ENCODE results near the gene SDCBP2. TPM values are rescaled to one million over a fixed set of nuclear protein-coding genes. Genes with fewer than 3 reads are reported as not detected.

SDCBP2 gene
- total RNA-seq, 1 donor from 2014 or later: 4.6 TPM

DNA sequence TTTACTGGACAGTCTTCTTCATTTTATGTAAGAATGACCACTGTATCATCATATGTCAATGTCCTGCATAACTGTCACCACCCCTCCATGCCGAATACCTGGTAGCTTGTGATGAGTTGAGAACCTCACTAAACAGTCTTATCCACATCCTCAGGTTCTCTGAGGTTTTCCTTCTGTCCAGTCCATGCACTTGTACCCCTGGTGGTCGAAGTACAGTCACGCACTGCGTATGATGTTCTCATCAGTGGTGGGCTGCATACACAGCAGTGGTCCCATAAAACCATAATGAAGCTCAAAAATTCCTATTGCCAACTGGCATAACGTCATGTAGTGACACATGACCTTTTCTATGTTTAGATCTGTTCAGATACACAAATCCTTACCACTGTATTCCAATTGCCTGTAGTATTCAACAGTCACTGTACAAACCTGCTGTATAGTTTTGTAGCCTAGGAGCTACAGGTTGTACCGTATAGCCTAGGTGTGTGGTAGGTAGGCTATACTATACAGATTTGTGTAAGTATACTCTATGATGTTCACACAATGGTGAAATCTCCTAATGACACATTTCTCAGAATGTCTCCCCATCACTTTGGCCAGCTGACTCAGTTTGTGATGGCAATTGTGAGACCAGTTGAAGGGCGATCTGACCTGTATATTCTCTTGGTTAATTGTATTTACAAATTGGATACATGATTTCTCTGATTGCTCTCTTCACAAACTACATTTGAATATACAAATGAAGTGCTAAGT is 31.3 kb upstream of the SDCBP2 start:
- H3K9ac ChIP-seq (ENCODE audit: low read length): no peak overlapping the region
- Mint-ChIP-seq H3K4me1 (ENCODE audit: low read depth, unreplicated experiment) (peaks cover 12% of the 10 kb centered on the region), H3K27me3 (ENCODE audit: low read depth, unreplicated experiment) (no peaks in the 10 kb centered on the region), H3K4me3 (ENCODE audit: unreplicated experiment) (no peak overlapping the region), H3K36me3 (ENCODE audit: low read depth, unreplicated experiment) (peaks cover 19% of the 10 kb centered on the region), H3K27ac (ENCODE audit: unreplicated experiment) (no peak overlapping the region), H3K9me3 (ENCODE audit: unreplicated experiment) (no peaks in the 10 kb centered on the region)
- H2AFZ ChIP-seq (ENCODE audit: low read depth, low read length): no peak overlapping the region
- no peak for DNase-seq (ENCODE audit: low read depth)
- peaks cover 48% of the 10 kb centered on the region for H4K20me1 ChIP-seq (ENCODE audit: insufficient read depth, low read length)
- peaks cover 2% of the 10 kb centered on the region for H3K79me2 ChIP-seq (ENCODE audit: insufficient read depth, low read length)
- no peak overlapping the region for H3K4me3 ChIP-seq (ENCODE audit: insufficient read depth, low read depth, low read length)
- H3K36me3 ChIP-seq (ENCODE audit: insufficient read depth, low read length): peaks cover 11% of the 10 kb centered on the region
- peaks cover 9% of the 10 kb centered on the region for H3K4me1 ChIP-seq (ENCODE audit: insufficient read depth, low read length)
- TF ChIP-seq, protein P1, sequence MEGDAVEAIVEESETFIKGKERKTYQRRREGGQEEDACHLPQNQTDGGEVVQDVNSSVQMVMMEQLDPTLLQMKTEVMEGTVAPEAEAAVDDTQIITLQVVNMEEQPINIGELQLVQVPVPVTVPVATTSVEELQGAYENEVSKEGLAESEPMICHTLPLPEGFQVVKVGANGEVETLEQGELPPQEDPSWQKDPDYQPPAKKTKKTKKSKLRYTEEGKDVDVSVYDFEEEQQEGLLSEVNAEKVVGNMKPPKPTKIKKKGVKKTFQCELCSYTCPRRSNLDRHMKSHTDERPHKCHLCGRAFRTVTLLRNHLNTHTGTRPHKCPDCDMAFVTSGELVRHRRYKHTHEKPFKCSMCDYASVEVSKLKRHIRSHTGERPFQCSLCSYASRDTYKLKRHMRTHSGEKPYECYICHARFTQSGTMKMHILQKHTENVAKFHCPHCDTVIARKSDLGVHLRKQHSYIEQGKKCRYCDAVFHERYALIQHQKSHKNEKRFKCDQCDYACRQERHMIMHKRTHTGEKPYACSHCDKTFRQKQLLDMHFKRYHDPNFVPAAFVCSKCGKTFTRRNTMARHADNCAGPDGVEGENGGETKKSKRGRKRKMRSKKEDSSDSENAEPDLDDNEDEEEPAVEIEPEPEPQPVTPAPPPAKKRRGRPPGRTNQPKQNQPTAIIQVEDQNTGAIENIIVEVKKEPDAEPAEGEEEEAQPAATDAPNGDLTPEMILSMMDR (IDR thresholded peaks at IDR 0.05; ENCODE audit: insufficient read depth, low read depth, low read length): peak; percentile 10
- no peak for TF ChIP-seq EZH2 (IDR thresholded peaks at IDR 0.05; ENCODE audit: insufficient read depth, low read length)
- H3K27me3 ChIP-seq (ENCODE audit: insufficient read depth, low read length): no peaks in the 10 kb centered on the region
- no peak overlapping the region for H3K4me2 ChIP-seq (ENCODE audit: low read length)
- H3K9me3 ChIP-seq (ENCODE audit: insufficient read depth, low read depth, low read length): no peaks in the 10 kb centered on the region
- no peak overlapping the region for H3K27ac ChIP-seq (ENCODE audit: low read depth, low read length)
- FAIRE-seq: peak; percentile 43

DNA sequence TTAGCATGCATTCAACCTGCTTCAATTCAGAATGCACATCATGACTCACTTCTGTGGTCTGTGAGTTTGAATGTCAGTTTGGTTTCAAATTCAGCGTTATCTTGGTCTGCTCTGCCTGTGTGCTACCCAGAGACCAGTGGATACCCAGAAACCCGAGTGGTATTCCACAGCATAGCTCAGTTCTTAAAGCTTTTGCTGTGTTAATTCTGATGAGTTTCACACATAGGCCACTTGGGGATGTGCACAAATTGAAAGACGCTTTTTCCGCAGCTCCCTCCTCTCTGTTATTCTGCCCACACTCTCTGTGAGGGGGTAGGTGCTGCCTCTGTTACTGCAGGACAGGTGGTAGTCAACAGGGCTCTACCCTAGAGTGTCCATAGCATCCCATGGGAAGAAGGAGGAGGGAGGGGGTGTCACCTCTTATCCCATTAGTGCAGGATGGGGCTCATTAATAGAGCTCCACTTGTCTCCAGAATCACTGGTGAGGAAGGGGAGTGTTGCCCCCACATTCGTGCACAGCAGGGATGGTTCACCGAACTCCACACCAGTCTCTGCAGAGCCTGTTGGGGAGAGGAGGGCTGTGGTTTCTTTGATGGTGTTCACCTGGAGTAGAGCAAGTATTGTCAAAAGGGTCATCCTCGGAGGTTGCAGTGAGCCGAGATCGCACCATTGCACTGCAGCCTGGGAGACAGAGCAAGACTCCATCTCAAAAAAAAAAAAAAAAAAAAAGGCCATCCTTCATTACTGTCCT is 29.2 kb upstream of the SDCBP2 start:
- Mint-ChIP-seq H3K4me3 (ENCODE audit: unreplicated experiment) (no peak overlapping the region), H3K9me3 (ENCODE audit: unreplicated experiment) (no peaks in the 10 kb centered on the region), H3K27ac (ENCODE audit: unreplicated experiment) (no peak overlapping the region), H3K36me3 (ENCODE audit: low read depth, unreplicated experiment) (peaks cover 23% of the 10 kb centered on the region), H3K27me3 (ENCODE audit: low read depth, unreplicated experiment) (no peaks in the 10 kb centered on the region), H3K4me1 (ENCODE audit: low read depth, unreplicated experiment) (peaks cover 10% of the 10 kb centered on the region)
- Histone ChIP-seq H3K4me3 (ENCODE audit: insufficient read depth, low read depth, low read length) (no peak overlapping the region), H2AFZ (ENCODE audit: low read depth, low read length) (no peak overlapping the region), H3K9ac (ENCODE audit: low read length) (peak overlapping the region; percentile 19), H3K36me3 (ENCODE audit: insufficient read depth, low read length) (peaks cover 8% of the 10 kb centered on the region), H3K9me3 (ENCODE audit: insufficient read depth, low read depth, low read length) (no peaks in the 10 kb centered on the region), H3K4me2 (ENCODE audit: low read length) (peak overlapping the region; percentile 11), H3K27me3 (ENCODE audit: insufficient read depth, low read length) (no peaks in the 10 kb centered on the region), H4K20me1 (ENCODE audit: insufficient read depth, low read length) (peaks cover 44% of the 10 kb centered on the region), H3K4me1 (ENCODE audit: insufficient read depth, low read length) (peaks cover 9% of the 10 kb centered on the region), H3K27ac (ENCODE audit: low read depth, low read length) (no peak overlapping the region), H3K79me2 (ENCODE audit: insufficient read depth, low read length) (peaks cover 2% of the 10 kb centered on the region)
- FAIRE-seq (peak; percentile 5), DNase-seq (ENCODE audit: low read depth) (peak; percentile 78)
- TF ChIP-seq, protein P1 (IDR thresholded peaks at IDR 0.05; ENCODE audit: insufficient read depth, low read depth, low read length): no peak
- TF ChIP-seq EZH2 (IDR thresholded peaks at IDR 0.05; ENCODE audit: insufficient read depth, low read length): no peak

Measured in astrocyte (in vitro differentiated cells and primary cell).